Stimulated activated naive B cell treated with anti-CD40 and anti-IgM and Interleukin-4, amounts not matched to agents 10 μg/mL and 1 μg/mL and 100 μg/mL, for 72 hours (primary cell): ENCODE results near the gene NOL4L.

ENCODE experiments used
- ATAC-seq, 2 donors: fragments of 150-1000 bp; cut with Tn5 transposase; replicated peaks; 2 replicates each; pipeline ENCODE4 v1.10.0; 2021; ENCODE audit warnings: moderate library complexity in 1 of 2
- DNase-seq: peaks from one replicate; pipeline ENCODE4 v3.0.0; 2021
- H3K27ac Mint-ChIP-seq: one replicate; pipeline ENCODE4 v1.8.0; 2022; ENCODE audit warnings: mild to moderate bottlenecking, mixed read lengths
- H3K27me3 Mint-ChIP-seq, 2 donors: one replicate each; pipeline ENCODE4 v1.8.0; 2022; ENCODE audit warnings: mixed read lengths in 2 of 2
- H3K36me3 Mint-ChIP-seq, 2 donors: one replicate each; pipeline ENCODE4 v1.8.0; 2022; ENCODE audit warnings: mixed read lengths in 2 of 2, mild to moderate bottlenecking in 1 of 2
- H3K4me1 Mint-ChIP-seq, 2 donors: one replicate each; pipeline ENCODE4 v1.8.0; 2022; ENCODE audit warnings: mixed read lengths in 2 of 2, mild to moderate bottlenecking in 1 of 2
- H3K4me3 Mint-ChIP-seq, 2 donors: one replicate each; pipeline ENCODE4 v1.8.0; 2022; ENCODE audit warnings: mild to moderate bottlenecking in 2 of 2, mixed read lengths in 2 of 2, moderate library complexity in 1 of 2
- H3K9me3 Mint-ChIP-seq, 2 donors: one replicate each; pipeline ENCODE4 v1.8.0; 2022; ENCODE audit warnings: mixed read lengths in 2 of 2, mild to moderate bottlenecking in 1 of 2

Gene NOL4L

DNA sequence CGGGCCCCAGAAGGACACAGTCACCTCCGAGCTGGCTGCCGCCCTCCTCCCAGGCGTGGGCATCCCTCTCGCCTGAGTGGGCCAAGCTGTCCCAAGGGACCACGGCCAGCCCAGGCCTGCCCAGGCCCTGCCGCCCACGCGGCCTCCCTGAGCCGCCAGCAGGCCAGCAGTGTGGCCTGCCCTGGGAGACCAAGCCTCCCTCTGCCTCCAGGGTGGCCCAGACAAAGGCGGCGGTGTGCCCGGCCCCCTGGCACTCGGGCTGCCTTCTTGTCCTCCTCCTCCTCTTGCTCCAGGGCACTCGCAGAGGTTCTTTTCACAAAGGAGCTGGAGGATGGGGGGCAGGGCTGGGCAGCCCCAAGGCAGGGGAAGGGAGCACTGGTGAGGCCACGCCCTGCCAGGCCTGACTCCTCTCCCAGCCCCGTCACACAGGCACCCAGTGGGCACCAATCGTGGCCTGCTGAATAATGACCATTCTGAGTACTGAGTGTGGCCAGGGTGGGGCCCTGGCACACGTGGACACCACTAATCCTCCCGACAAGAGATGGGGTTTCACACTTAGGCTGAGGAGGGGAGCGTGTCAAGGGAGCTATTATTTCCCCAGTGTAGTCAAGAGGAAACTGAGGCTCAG is 25.3 kb downstream of the NOL4L start:
- no peak overlapping the region for H3K4me3 Mint-ChIP-seq
- H3K36me3 Mint-ChIP-seq, result no peaks in the 10 kb centered on the region
- peak in 1 of 2 donors; percentile 52 for ATAC-seq
- no peak for DNase-seq
- H3K27me3 Mint-ChIP-seq, result peaks cover 28 to 40% of the 10 kb centered on the region in 2 donors
- H3K27ac Mint-ChIP-seq, result peak overlapping the region; percentile 17
- H3K9me3 Mint-ChIP-seq, result no peaks in the 10 kb centered on the region
- H3K4me1 Mint-ChIP-seq, result peaks cover 20 to 23% of the 10 kb centered on the region in 2 donors

DNA sequence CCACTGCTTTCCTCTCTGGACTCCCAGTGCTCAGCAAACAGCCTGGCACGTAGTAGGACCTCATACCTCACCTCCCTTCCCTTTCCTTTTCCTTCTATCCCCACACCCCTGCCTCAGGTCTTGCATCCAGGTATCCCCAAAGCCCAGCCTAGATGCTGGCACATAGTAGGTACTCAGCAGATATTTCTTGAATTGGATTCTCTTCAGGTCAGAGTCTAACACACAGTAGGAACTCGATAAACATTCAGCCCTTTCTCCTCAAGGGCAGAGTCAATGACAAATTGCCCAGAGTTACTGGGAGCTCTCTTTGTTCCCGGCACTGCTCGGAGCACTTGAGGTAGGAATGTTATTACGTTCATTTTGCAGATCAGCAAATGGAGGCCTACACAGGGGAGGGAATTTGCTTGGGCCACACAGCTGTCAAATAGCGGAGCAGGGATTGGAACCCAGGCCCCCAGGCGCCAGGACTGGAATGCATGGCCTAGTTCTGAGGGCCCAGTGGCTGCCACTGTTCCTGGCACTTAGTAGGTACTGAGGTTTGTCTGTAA is 25.9 kb downstream of the NOL4L start:
- H3K4me1 Mint-ChIP-seq, result peaks cover 24 to 29% of the 10 kb centered on the region in 2 donors

DNA sequence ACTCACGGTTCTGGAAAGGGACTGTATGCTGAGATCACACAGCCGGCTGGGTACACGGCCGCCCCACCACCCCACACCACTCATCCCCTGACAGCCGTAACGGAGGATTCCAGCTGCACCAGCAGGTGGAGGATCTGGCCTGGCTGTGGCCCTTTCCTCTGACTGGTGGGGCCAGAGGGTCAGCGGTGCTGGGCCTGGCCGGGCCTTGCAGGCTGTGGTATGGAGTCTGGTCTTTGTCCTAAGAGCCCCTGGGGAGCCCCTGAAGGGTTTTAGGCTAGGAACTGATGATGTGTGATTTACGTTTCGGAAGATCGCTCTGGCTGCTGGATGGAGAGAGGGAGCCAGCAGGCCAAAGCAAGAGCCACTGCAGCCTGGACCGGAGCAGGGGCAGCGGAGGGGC is 26.6 kb downstream of the NOL4L start:
- peaks cover 28 to 36% of the 10 kb centered on the region in 2 donors for H3K4me1 Mint-ChIP-seq
- ATAC-seq, result no peak
- H3K27me3 Mint-ChIP-seq, result peaks cover 28 to 40% of the 10 kb centered on the region in 2 donors
- peak overlapping the region; percentile 42 for H3K27ac Mint-ChIP-seq
- H3K9me3 Mint-ChIP-seq, result no peaks in the 10 kb centered on the region
- H3K36me3 Mint-ChIP-seq, result no peaks in the 10 kb centered on the region
- no peak for DNase-seq
- no peak overlapping the region for H3K4me3 Mint-ChIP-seq

More for the DNA sequence above, 25.9 kb downstream of the NOL4L start:
- DNase-seq (no peak), ATAC-seq (no peak)
- peaks cover 28 to 40% of the 10 kb centered on the region in 2 donors for H3K27me3 Mint-ChIP-seq
- no peaks in the 10 kb centered on the region for H3K9me3 Mint-ChIP-seq
- H3K36me3 Mint-ChIP-seq, result no peaks in the 10 kb centered on the region
- H3K4me3 Mint-ChIP-seq, result no peak overlapping the region
- H3K27ac Mint-ChIP-seq, result peak overlapping the region; percentile 27

DNA sequence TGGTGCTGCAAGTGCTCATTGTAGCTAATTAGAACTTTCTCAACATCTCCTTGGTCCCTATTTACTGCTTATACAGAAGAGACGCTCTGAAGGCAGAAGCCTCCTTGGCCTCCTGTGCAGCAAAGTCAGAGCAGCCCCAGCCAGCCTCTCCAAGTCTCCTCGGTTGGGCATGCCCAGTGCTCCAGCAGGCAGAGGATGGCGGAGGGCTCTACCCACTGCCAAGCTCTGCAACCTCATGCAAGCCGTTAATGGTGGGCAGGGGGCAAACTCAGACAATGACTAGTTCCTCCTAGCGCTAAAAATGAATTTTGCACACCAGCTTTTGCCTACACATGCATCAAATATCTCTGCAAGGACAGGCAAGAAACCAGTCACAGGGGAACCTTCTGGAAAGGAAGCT is 27.8 kb downstream of the NOL4L start:
- Mint-ChIP-seq H3K36me3 (no peaks in the 10 kb centered on the region), H3K9me3 (no peaks in the 10 kb centered on the region), H3K4me1 (peaks cover 32 to 43% of the 10 kb centered on the region in 2 donors), H3K27ac (no peak overlapping the region), H3K27me3 (peaks cover 28 to 40% of the 10 kb centered on the region in 2 donors), H3K4me3 (no peak overlapping the region)
- DNase-seq (no peak), ATAC-seq (no peak)

DNA sequence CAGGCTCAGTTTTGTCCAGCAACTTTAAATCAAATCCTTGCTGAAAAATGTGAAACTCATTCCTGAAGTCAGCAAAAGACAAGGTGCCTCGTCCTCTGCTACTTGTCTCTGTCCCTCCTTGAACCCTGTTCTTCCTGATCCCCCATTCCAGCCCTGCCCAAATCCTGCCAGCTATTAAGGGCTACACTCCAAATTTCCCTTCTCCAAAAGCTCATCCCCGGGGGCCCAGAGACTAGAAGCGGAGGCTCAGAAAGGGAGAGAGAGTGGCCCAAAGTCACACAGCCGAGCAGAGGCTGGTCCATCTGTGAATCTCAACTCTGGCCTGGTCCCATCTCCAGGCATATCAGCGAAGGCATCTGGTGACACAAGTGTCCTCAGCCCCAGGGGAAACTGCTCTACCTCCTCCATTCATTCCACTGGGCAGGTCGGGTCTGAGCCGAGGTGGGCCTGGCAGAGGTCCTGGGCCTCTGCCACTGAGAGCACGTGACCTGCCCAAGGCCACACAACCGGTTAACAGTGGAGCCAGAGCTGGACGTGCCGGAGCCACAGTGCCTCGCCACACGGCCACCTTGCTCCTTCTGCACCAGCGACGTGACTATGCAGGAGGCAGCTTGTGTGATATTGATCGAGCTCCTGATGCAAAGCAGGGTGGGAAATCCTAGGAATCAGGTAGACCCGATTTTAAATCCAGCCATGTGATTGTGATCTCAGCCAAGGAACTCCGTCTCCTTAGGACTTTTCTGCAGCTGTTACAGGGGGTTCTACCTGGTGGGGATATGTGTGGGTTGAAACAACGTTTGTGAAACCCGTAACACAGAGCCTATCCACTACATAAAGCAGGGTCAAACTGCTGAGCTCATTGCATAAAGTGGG is 28.6 kb downstream of the NOL4L start:
- Mint-ChIP-seq H3K9me3 (no peaks in the 10 kb centered on the region), H3K27ac (peak overlapping the region; percentile 83), H3K4me3 (no peak overlapping the region), H3K4me1 (peaks cover 31 to 41% of the 10 kb centered on the region in 2 donors), H3K27me3 (peaks cover 28 to 39% of the 10 kb centered on the region in 2 donors), H3K36me3 (no peaks in the 10 kb centered on the region)
- DNase-seq (no peak), ATAC-seq (no peak)

DNA sequence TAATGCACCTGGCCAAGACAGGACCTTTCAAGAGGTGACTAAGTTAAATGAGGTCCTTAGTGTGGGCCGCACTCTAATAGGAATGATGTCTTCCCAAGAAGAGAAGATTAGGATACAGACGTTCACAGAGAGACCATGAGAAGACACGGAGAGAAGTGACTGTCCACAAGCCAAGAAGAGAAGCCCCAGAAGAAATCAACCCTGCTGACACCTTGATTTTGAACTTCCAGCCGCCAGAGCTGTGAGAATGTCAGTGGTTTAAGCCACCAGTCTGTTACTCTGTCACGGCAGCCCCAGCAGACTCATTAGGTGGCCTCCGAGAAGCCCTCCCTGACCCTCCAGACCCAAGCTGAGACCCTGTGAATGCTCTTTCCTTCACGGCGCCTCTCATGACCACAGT is 29.5 kb downstream of the NOL4L start:
- H3K27ac Mint-ChIP-seq, result no peak overlapping the region
- H3K4me1 Mint-ChIP-seq, result peaks cover 22 to 31% of the 10 kb centered on the region in 2 donors
- peaks cover 20 to 29% of the 10 kb centered on the region in 2 donors for H3K27me3 Mint-ChIP-seq
- no peaks in the 10 kb centered on the region for H3K9me3 Mint-ChIP-seq
- no peaks in the 10 kb centered on the region for H3K36me3 Mint-ChIP-seq
- DNase-seq (no peak), ATAC-seq (no peak)
- no peak overlapping the region for H3K4me3 Mint-ChIP-seq

DNA sequence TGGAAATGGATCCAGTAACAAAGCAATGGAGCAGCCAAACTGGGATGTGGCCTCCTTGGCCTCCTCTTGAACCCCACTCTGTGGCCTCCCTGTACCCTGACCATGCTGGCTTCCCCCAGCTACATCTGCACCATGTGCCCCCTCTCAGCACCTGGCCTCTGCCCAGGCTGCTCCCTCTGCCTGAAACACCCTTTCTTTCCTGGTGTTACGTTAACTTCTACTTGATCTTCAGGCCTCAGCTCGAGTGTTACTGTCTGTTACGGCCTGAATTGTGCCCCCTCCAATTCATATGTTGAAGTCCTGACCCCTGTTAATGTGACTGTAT is 30.2 kb downstream of the NOL4L start:
- peaks cover 18 to 25% of the 10 kb centered on the region in 2 donors for H3K4me1 Mint-ChIP-seq
- H3K27ac Mint-ChIP-seq, result no peak overlapping the region
- no peaks in the 10 kb centered on the region for H3K36me3 Mint-ChIP-seq
- no peak for DNase-seq
- H3K4me3 Mint-ChIP-seq, result no peak overlapping the region
- no peak for ATAC-seq
- H3K27me3 Mint-ChIP-seq, result peaks cover 17 to 23% of the 10 kb centered on the region in 2 donors
- H3K9me3 Mint-ChIP-seq, result no peaks in the 10 kb centered on the region

DNA sequence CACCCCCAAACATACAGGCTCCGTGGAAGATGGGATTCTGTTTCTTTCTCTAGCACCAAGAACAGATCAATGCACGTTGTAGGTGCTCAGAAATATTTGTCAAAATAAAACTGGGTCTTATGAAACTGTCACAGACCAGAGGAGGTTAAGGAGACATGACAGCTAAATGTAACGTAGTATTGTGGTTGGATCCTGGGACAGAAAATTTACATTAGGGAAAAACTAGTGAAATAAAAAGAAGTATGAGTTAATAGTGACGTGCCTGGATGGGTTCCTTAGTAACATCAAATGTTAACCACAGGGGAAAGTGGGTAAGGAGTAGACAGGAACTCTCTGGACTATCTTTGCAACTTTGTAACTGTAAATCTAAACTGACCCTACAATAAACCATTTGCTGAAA is 31.5 kb downstream of the NOL4L start:
- ATAC-seq (peak in 1 of 2 donors; percentile 57), DNase-seq (no peak)
- H3K36me3 Mint-ChIP-seq, result no peaks in the 10 kb centered on the region
- H3K4me3 Mint-ChIP-seq, result no peak overlapping the region
- H3K27me3 Mint-ChIP-seq, result peaks cover 10 to 13% of the 10 kb centered on the region in 2 donors
- H3K4me1 Mint-ChIP-seq, result peaks cover 17 to 23% of the 10 kb centered on the region in 2 donors
- no peak overlapping the region for H3K27ac Mint-ChIP-seq
- no peaks in the 10 kb centered on the region for H3K9me3 Mint-ChIP-seq

DNA sequence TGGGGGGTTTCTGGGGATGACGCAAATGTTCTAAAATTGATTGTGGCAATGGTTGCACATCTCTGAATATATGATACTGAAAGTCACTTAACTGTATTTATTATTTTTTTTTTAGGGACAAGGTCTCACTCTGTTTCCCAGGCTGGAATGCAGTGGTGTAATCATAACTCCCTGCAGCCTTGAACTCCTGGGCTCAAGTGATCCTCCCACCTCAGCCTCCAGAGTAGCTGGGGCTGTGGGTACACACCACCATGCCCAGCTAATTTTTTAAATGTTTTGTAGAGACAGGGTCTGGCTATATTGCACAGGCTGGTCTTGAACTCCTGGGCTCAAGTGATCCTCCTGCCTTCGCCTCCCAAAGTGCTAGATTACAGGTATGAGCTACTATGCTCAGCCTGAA is 33.4 kb downstream of the NOL4L start:
- H3K4me1 Mint-ChIP-seq, result peaks cover 20 to 23% of the 10 kb centered on the region in 2 donors
- H3K9me3 Mint-ChIP-seq, result no peaks in the 10 kb centered on the region
- H3K36me3 Mint-ChIP-seq, result no peaks in the 10 kb centered on the region
- no peak for ATAC-seq
- H3K27me3 Mint-ChIP-seq, result peaks cover 4 to 7% of the 10 kb centered on the region in 2 donors
- no peak overlapping the region for H3K4me3 Mint-ChIP-seq
- H3K27ac Mint-ChIP-seq, result no peak overlapping the region
- DNase-seq, result no peak

DNA sequence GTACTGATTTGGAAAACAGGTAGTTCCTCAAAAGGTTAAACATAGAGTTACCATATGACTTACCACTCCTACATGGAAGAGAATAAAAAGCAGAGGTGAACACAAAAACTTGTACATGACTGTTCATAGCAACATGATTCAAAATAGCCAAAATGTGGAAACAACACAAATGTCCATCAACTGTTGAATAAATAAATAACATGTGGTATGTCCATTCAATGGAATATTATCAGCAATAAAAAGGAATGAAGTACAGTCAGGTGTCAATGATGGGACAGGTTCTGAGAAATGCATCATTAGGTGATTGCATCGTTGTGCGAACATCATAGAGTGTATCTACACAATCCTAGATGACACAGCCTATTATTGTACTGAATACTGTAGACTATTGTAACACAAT is 35.3 kb downstream of the NOL4L start:
- H3K4me3 Mint-ChIP-seq, result no peak overlapping the region
- no peak overlapping the region for H3K27ac Mint-ChIP-seq
- peaks cover 19 to 20% of the 10 kb centered on the region in 2 donors for H3K4me1 Mint-ChIP-seq
- H3K27me3 Mint-ChIP-seq, result no peaks in the 10 kb centered on the region
- DNase-seq, result no peak
- H3K9me3 Mint-ChIP-seq, result no peaks in the 10 kb centered on the region
- ATAC-seq, result no peak
- no peaks in the 10 kb centered on the region for H3K36me3 Mint-ChIP-seq

DNA sequence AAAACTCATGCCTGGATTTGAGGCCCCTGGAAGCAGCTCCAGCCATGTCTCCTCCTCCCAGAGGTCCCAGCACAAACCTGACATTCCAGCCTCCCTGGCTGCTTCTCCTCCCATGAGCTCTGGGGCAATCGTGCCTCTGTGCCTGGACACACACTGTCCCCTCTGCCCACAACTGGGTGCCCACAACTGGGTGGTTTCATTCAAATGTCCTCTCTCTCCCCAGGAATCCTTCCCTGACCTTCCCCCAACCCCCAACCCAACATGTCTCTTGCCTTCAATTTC is 37.4 kb downstream of the NOL4L start:
- H3K27me3 Mint-ChIP-seq, result no peaks in the 10 kb centered on the region
- peaks cover 1 to 8% of the 10 kb centered on the region in 2 donors for H3K4me1 Mint-ChIP-seq
- no peaks in the 10 kb centered on the region for H3K9me3 Mint-ChIP-seq
- no peak for DNase-seq
- H3K4me3 Mint-ChIP-seq, result no peak overlapping the region
- H3K36me3 Mint-ChIP-seq, result no peaks in the 10 kb centered on the region
- no peak overlapping the region for H3K27ac Mint-ChIP-seq
- ATAC-seq, result no peak

DNA sequence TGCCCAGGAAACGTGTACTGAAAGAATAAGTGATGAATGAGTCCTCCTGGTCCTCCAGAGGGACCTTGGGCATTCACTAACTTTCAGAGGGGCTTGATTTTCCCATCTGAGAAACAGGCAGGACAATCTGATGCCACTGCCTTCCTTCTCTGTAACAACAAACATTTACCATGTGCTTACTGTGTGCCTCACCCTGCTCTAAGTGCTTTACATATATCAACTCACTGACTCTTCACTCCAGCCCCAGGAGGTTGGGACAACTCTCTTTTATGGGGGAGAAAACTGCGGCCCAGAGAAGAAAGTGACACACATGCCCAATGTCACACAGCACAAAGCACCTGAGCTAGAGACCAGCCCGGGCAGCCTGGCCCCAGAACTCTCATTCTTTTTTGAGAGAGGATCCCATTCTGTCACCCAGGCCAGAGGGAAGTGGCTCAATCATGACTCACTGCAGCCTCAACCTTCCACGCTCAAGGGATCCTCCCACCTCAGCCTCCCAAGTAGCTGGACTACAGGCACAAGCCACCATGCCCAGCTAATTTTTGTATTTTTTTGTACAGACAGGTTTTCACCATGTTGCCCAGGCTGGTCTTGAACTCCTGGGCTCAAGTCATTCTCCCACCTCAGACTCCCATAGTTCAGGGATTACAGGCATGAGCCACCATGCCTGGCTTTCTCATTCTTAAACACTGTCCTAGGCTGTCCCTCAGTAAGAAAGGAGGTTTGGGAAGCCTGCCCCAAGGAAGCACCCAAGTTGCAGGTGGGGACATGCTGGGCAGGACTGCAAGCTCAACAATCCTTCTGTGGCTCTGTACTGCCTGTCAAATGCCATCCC is 38.0 kb downstream of the NOL4L start:
- Mint-ChIP-seq H3K4me3 (no peak overlapping the region), H3K27me3 (no peaks in the 10 kb centered on the region), H3K27ac (no peak overlapping the region), H3K9me3 (no peaks in the 10 kb centered on the region), H3K4me1 (peaks cover 5 to 8% of the 10 kb centered on the region in 2 donors), H3K36me3 (no peaks in the 10 kb centered on the region)
- ATAC-seq (no peak), DNase-seq (no peak)

DNA sequence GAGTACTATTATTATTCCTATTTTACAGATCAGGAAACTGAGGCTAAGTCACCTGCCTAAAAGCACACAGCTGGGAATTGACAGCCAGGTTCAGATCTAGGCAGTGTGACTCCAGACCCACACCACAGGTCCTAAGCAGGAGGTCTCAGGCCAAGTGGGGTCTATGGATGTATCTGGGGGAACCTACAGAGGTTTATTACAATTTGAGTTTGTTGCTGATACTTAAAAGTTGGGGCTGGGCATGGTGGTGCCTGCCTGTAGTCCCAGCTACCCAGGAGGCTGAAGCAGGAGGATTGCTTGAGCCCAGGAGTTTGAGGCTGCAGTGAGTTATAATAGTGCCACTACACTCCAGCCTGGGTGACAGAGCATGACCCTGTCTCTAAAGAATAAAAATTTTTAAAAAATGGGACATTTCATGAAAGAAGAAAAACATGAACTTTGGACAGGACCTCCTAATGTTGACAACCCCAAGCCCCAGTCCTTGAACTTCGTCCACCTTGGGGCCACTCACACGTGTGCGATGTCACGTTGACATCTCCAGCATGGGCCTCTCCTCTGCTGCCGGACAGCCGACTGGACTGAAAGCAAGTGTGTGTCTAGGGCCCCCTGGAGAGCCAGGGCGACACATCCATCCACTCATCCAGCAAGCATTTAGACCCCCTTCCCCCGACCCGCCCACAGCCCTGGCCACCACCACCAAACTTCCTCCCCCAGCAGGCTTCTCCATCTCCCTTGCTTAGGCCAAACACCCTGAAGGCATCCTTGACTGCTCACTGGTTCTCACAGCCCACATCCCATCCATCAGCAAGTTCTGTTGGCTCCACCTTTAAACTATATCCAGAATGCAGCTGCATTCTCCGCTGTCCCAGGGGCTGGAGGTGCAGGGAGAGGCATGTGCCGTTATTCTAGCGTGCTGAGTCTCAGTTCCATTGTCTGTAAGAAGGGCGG is 40.0 kb downstream of the NOL4L start:
- H3K27ac Mint-ChIP-seq, result no peak overlapping the region
- ATAC-seq (no peak), DNase-seq (no peak)
- no peaks in the 10 kb centered on the region for H3K9me3 Mint-ChIP-seq
- no peaks in the 10 kb centered on the region for H3K36me3 Mint-ChIP-seq
- H3K27me3 Mint-ChIP-seq, result no peaks in the 10 kb centered on the region
- peaks cover 12 to 15% of the 10 kb centered on the region in 2 donors for H3K4me1 Mint-ChIP-seq
- no peak overlapping the region for H3K4me3 Mint-ChIP-seq
